ENCODE measurements around the gene TC2N. TPM values are rescaled to one million over a fixed set of nuclear protein-coding genes. Genes with fewer than 3 reads are reported as not detected.

Gene TC2N
- total RNA-seq, 4 donors from 2014 or later, result 3.2 to 11.9 (median 7.2) TPM

DNA sequence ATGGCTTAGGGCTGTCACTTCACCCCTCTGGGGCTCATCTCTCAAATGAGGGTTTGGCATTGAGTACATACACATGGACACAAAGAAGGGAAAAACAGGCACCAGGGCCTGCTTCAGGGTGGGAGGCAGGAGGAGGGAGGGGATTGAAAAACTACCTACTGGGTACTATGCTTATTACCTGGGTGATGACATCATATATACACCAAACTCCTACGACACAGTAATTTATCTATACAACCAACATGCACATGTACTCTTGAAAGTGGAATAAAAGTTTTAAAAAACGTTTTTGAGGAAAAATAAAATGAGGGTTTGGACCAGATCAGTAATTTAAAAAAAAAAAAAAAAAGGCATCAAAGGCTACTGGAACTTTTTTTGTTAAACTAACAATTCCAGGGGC lies 3.6 kb upstream of the TC2N start:
- H3K4me1 ChIP-seq, result peaks cover 7 to 11% of the 10 kb centered on the region in 2 donors
- no peak for ATAC-seq
- H3K4me3 ChIP-seq, result no peak overlapping the region
- no peak overlapping the region for H3K27ac ChIP-seq
- H3K9me3 ChIP-seq, result no peaks in the 10 kb centered on the region
- intact Hi-C loops (cut with DNase I; ENCODE audit: low total_unique reads), result loop anchor here (10.0 kb wide), 1 partner anchor 86 kb away; no protein-coding TSS in a partner anchor
- in situ Hi-C loops (cut with MboI; ENCODE audit: low sequenced_read_pairs in 4 of 4), result no loop called here
- H3K36me3 ChIP-seq, result no peaks in the 10 kb centered on the region
- TF ChIP-seq POLR2A (IDR thresholded peaks at IDR 0.05) (no peak), CTCF (IDR thresholded peaks at IDR 0.05 in 4 of 5, conservative IDR thresholded peaks at IDR 0.05 in 1 of 5) (no peak)
- no peaks in the 10 kb centered on the region for H3K27me3 ChIP-seq
- no peak for DNase-seq

GRCh38 chr14:91870001-91870400 lies 2.7 kb upstream of the TC2N start:
- no peak overlapping the region for H3K27ac ChIP-seq
- intact Hi-C loops (cut with DNase I; ENCODE audit: low total_unique reads), result loop anchor here (10.0 kb wide), 1 partner anchor 85 kb away; no protein-coding TSS in a partner anchor
- DNase-seq, result no peak
- TF ChIP-seq CTCF (IDR thresholded peaks at IDR 0.05 in 4 of 5, conservative IDR thresholded peaks at IDR 0.05 in 1 of 5), result no peak
- no peak for TF ChIP-seq POLR2A (IDR thresholded peaks at IDR 0.05)
- H3K27me3 ChIP-seq, result no peaks in the 10 kb centered on the region
- H3K4me1 ChIP-seq, result peaks cover 7 to 11% of the 10 kb centered on the region in 2 donors
- H3K36me3 ChIP-seq, result no peaks in the 10 kb centered on the region
- in situ Hi-C loops (cut with MboI; ENCODE audit: low sequenced_read_pairs in 4 of 4), result no loop called here
- no peak for ATAC-seq
- no peak overlapping the region for H3K4me3 ChIP-seq
- no peaks in the 10 kb centered on the region for H3K9me3 ChIP-seq

DNA sequence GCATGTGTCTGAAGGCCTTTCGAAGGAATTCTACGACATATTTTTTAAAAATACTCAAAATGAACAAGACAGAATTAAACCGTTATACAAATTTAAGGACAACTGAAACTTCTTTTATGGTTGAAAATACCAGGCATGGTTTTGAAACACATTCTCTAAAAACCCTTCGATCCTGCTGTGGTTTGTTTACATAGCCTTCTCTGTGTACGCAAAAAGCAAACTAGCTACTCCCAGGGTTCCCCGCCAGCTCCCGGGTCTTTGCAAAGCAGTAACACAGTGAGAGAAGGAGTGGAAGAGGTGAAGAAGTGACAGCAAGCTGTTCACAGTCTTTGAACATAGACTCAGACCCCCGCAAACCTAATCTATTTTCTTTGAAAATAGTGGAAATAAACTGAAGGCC lies 2.2 kb upstream of the TC2N start:
- DNase-seq, result no peak
- Histone ChIP-seq H3K36me3 (no peaks in the 10 kb centered on the region), H3K4me3 (no peak overlapping the region), H3K27me3 (no peaks in the 10 kb centered on the region), H3K4me1 (peaks cover 7 to 11% of the 10 kb centered on the region in 2 donors), H3K9me3 (no peaks in the 10 kb centered on the region), H3K27ac (no peak overlapping the region)
- TF ChIP-seq CTCF (IDR thresholded peaks at IDR 0.05 in 4 of 5, conservative IDR thresholded peaks at IDR 0.05 in 1 of 5), result no peak
- no peak for TF ChIP-seq POLR2A (IDR thresholded peaks at IDR 0.05)
- intact Hi-C loops (cut with DNase I; ENCODE audit: low total_unique reads) (no loop called here), in situ Hi-C loops (cut with MboI; ENCODE audit: low sequenced_read_pairs in 4 of 4) (no loop called here)
- ATAC-seq, result no peak

DNA sequence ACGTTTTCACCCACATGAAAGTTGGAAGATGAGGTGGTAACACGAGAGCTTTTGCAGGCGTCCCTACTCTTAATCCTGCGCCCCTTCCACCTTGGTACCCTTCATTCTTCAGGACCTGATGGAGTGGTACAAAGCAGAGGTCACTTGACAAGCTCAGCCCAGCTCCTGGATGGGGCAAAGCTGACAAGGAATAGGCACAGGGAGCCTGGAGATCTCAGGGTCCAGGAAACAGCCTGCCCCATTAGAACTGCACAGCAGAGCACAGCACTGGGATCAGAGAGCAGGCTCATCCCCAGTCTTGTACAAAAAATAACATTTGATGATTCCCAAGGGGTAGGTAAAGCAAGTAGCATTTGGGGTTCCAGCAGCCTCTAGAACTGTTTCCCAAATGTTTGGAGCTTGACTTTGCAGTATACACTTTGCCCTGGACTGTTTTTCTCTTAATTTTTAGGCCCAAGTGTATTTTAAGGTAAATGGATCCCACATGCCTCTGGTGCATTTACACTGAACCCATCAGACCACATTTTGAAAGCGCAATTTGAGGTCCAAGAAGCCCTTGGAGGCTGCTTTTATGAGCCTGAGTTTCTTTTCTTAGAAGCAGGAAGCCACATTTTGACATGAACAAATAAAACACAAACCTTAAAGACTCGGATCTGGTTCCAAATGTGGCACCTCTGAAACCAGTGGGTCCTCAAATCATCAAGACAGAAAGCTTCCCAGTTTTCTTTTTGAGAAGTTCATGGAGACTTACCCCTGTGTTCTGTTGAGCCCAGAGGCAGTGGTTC lies 633 bp downstream of the TC2N start:
- Histone ChIP-seq H3K27me3 (no peaks in the 10 kb centered on the region), H3K4me3 (no peak overlapping the region), H3K9me3 (no peaks in the 10 kb centered on the region), H3K36me3 (no peaks in the 10 kb centered on the region), H3K27ac (no peak overlapping the region), H3K4me1 (peaks cover 0 to under 1% of the 10 kb centered on the region in 2 donors)
- intact Hi-C loops (cut with DNase I; ENCODE audit: low total_unique reads), result no loop called here
- no peak for ATAC-seq
- no peak for TF ChIP-seq POLR2A (IDR thresholded peaks at IDR 0.05)
- no peak for TF ChIP-seq CTCF (IDR thresholded peaks at IDR 0.05 in 4 of 5, conservative IDR thresholded peaks at IDR 0.05 in 1 of 5)
- in situ Hi-C loops (cut with MboI; ENCODE audit: low sequenced_read_pairs in 4 of 4), result no loop called here
- DNase-seq, result no peak
